Right lobe of liver (tissue), 6 donors: ENCODE measurements around the gene UGT1A8. TPM values are rescaled to one million over a fixed set of nuclear protein-coding genes. Genes with fewer than 3 reads are reported as not detected.
A peak's percentile ranks its signal among the peaks of the same experiment; 100 is the strongest.

Source experiments
- ATAC-seq, 4 donors: fragments of 200-7000 bp; cut with Tn5 transposase; one replicate each; pipeline ENCODE4 v1.9.1; 2020; ENCODE audit warnings: mild to moderate bottlenecking in 4 of 4, moderate library complexity in 4 of 4
- DNase-seq, 3 donors: peaks; one replicate each; pipeline ENCODE4 v3.0.0-alpha.2; 2020
- H3K27ac ChIP-seq, 3 donors: fragments of 200-600 bp; one replicate each; pipeline ENCODE4 v1.8.0; 2022
- H3K27me3 ChIP-seq, 2 donors: fragments of 200-600 bp; one replicate each; pipeline ENCODE4 v1.8.0; 2022
- H3K36me3 ChIP-seq, 4 donors: fragments of 200-600 bp; sonication (generic) in 1 of 4; one replicate each; pipeline versions ENCODE4 v1.5.1 to v1.8.0; 2017 to 2022; ENCODE audit warnings: control low read depth in 1 of 4
- H3K4me1 ChIP-seq, 4 donors: fragments of 200-600 bp; sonication (generic) in 1 of 4; one replicate each; pipeline versions ENCODE4 v1.5.1 to v1.8.0; 2017 to 2022; ENCODE audit warnings: control low read depth in 1 of 4
- H3K4me3 ChIP-seq, 3 donors: fragments of 200-600 bp; one replicate each; pipeline ENCODE4 v1.8.0; 2022
- H3K9me3 ChIP-seq, 4 donors: fragments of 200-600 bp; sonication (generic) in 1 of 4; one replicate each; pipeline versions ENCODE4 v1.5.1 to v1.8.0; 2017 to 2022; ENCODE audit warnings: control low read depth in 1 of 4
- CTCF ChIP-seq, 4 donors: fragments of 200-600 bp in 3 of 4; fragments of 450-650 bp in 1 of 4; IDR thresholded peaks; one replicate each; pipeline versions ENCODE4 v1.5.1 to v1.8.0; 2016 to 2022; ENCODE audit warnings: antibody characterized with exemption in 4 of 4, mild to moderate bottlenecking in 2 of 4
- POLR2A ChIP-seq: fragments of 450-650 bp; IDR thresholded peaks from one replicate; pipeline ENCODE4 v1.6.1; 2017; ENCODE audit warnings: antibody characterized with exemption, mild to moderate bottlenecking
- WGBS: methylation state at CpG from one replicate; pipeline ENCODE4 v1.1.6; 2018; ENCODE audit warnings: low coverage, low lambda C conversion rate; ENCODE audit not compliant: insufficient coverage; ENCODE audit errors: missing lambda C conversion rate; 5-methylcytosine and 5-hydroxymethylcytosine counted together
- intact Hi-C, 2 donors: fragments of 100-400 bp; cut with DNase I; formaldehyde crosslinking; loops; one replicate each; pipeline versions ENCODE4 v1.11.2 to v1.14.1; 2022
- total RNA-seq, 6 experiments: library from RNA; depleted of rRNA in 2 of 6; stranded (reverse); fragments of >200 nt in 2 of 6; fragmentation: NEBNext Ultra II Directional in 3 of 6; extraction: Animal tissue kit (Norgen Biotek cat#: 25700) in 3 of 6; gene quantifications; one replicate each; pipeline versions ENCODE4 v1.1.0 to v1.2.4, GENCODE V29; 2016 to 2023
- donor health status: DM: no; HTN: yes; CAD: no.
- donor health status: DM: no; HTN: no; CAD: no.
- donor health status: DM: no; HTN: no; CAD: no.
- donor health status: DM: no; HTN: yes; CAD: no.
- donor health status: DM: no; HTN: yes; CAD: no.

The UGT1A8 gene
- total RNA-seq, 6 experiments from 2014 or later, result 0.51 to 3.8 (median 1.7) TPM

GRCh38 chr2:233821709-233822100 is 204.3 kb downstream of the UGT1A8 start:
- 19% methylated on average over 4 of the region's 8 CpGs for WGBS
- Histone ChIP-seq H3K36me3 (no peaks in the 10 kb centered on the region), H3K9me3 (no peaks in the 10 kb centered on the region), H3K4me1 (peaks cover 0 to 35% (median 7%) of the 10 kb centered on the region in 4 donors), H3K27ac (peak overlapping the region in 1 of 3 donors; percentile 60), H3K4me3 (no peak overlapping the region), H3K27me3 (no peaks in the 10 kb centered on the region)
- no peak for ATAC-seq
- no peak for TF ChIP-seq CTCF (IDR thresholded peaks at IDR 0.05)
- TF ChIP-seq POLR2A, result no peak
- intact Hi-C loops, result no loop called here
- no peak for DNase-seq

GRCh38 chr2:233822101-233822771 is 204.8 kb downstream of the UGT1A8 start:
- intact Hi-C loops, result no loop called here
- H3K36me3 ChIP-seq, result no peaks in the 10 kb centered on the region
- peak overlapping the region in 1 of 3 donors; percentile 60 for H3K27ac ChIP-seq
- H3K27me3 ChIP-seq, result no peaks in the 10 kb centered on the region
- peak overlapping the region in 1 of 3 donors; percentile 4 for H3K4me3 ChIP-seq
- H3K9me3 ChIP-seq, result no peaks in the 10 kb centered on the region
- TF ChIP-seq CTCF (IDR thresholded peaks at IDR 0.05) (no peak), POLR2A (no peak)
- 31% methylated on average over 3 of the region's 21 CpGs for WGBS
- DNase-seq (peak in 2 of 3 donors; percentile 81 to 85), ATAC-seq (peak; percentile 49 to 65 (median 62))
- H3K4me1 ChIP-seq, result peaks cover 0 to 35% (median 7%) of the 10 kb centered on the region in 4 donors

Other genes starting within 250 kb of the UGT1A8 start
- gene USP40, start 50.9 kb upstream of the UGT1A8 start, total RNA-seq, result 10 to 100 TPM; 19.9 to 38.8 (median 27.0) TPM
- under 1 TPM in 1 of 6 experiments, not detected in 5; 0.11 TPM for gene UGT1A10, start 18.8 kb downstream of the UGT1A8 start, total RNA-seq
- 100 to 1,000 TPM in 4 of 6 experiments, 10 to 100 TPM in 2; 91.6 to 365 (median 108) TPM for gene UGT1A9, start 54.3 kb downstream of the UGT1A8 start, total RNA-seq
- 1 to 10 TPM; 1.3 to 6.9 (median 4.6) TPM for gene UGT1A7, start 64.3 kb downstream of the UGT1A8 start, total RNA-seq
- 100 to 1,000 TPM in 4 of 6 experiments, 10 to 100 TPM in 2; 79.4 to 315 (median 139) TPM for gene UGT1A6, start 75.3 kb downstream of the UGT1A8 start, total RNA-seq
- gene UGT1A5, start 95.3 kb downstream of the UGT1A8 start, total RNA-seq, result 10 to 100 TPM in 1 of 6 experiments, 1 to 10 TPM in 5; 1.3 to 10.0 (median 3.8) TPM
- gene UGT1A4, start 101.1 kb downstream of the UGT1A8 start, total RNA-seq, result 1,000 to 10,000 TPM in 1 of 6 experiments, 100 to 1,000 TPM in 4, 10 to 100 TPM in 1; 98.7 to 1,011 (median 214) TPM
- gene UGT1A3, start 111.4 kb downstream of the UGT1A8 start, total RNA-seq, result 100 to 1,000 TPM in 1 of 6 experiments, 10 to 100 TPM in 5; 12.9 to 125 (median 22.0) TPM
- 1,000 to 10,000 TPM in 1 of 6 experiments, 100 to 1,000 TPM in 4, 10 to 100 TPM in 1; 97.5 to 1,279 (median 171) TPM for gene UGT1A1, start 142.6 kb downstream of the UGT1A8 start, total RNA-seq
- gene MROH2A, start 160.7 kb downstream of the UGT1A8 start, total RNA-seq, result 1 to 10 TPM in 4 of 6 experiments, under 1 TPM in 2; 0.49 to 7.6 (median 2.0) TPM
- gene HJURP, start 236.9 kb downstream of the UGT1A8 start, total RNA-seq, result 1 to 10 TPM in 3 of 6 experiments, under 1 TPM in 3; 0.27 to 2.5 (median 0.89) TPM